Glutamatergic neuron (in vitro differentiated cells): Measurements from ENCODE around the gene YBEY. TPM values are rescaled to one million over a fixed set of nuclear protein-coding genes. Genes with fewer than 3 reads are reported as not detected.

Source experiments
- DNase-seq: peaks from one replicate; pipeline ENCODE4 v3.0.0; 2022
- H3K27ac Mint-ChIP-seq: one replicate; pipeline ENCODE4 v1.8.0; 2020; ENCODE audit warnings: mild to moderate bottlenecking, mixed read lengths, inconsistent platforms; ENCODE audit not compliant: unreplicated experiment
- H3K27me3 Mint-ChIP-seq: one replicate; pipeline ENCODE4 v1.8.0; 2020; ENCODE audit warnings: mild to moderate bottlenecking, moderate library complexity, mixed read lengths, inconsistent platforms; ENCODE audit not compliant: unreplicated experiment
- H3K36me3 Mint-ChIP-seq: one replicate; pipeline ENCODE4 v1.8.0; 2020; ENCODE audit warnings: mild to moderate bottlenecking, mixed read lengths, inconsistent platforms; ENCODE audit not compliant: unreplicated experiment
- H3K4me1 Mint-ChIP-seq: one replicate; pipeline ENCODE4 v1.8.0; 2020; ENCODE audit warnings: mild to moderate bottlenecking, low read depth, mixed read lengths, inconsistent platforms; ENCODE audit not compliant: unreplicated experiment
- H3K4me3 Mint-ChIP-seq: one replicate; pipeline ENCODE4 v1.8.0; 2020; ENCODE audit warnings: mild to moderate bottlenecking, mixed read lengths, inconsistent platforms; ENCODE audit not compliant: unreplicated experiment
- H3K9me3 Mint-ChIP-seq: one replicate; pipeline ENCODE4 v1.8.0; 2020; ENCODE audit warnings: mild to moderate bottlenecking, moderate library complexity, mixed read lengths, inconsistent platforms; ENCODE audit not compliant: unreplicated experiment
- CTCF ChIP-seq: fragments of 200-600 bp; sonication (generic); IDR thresholded peaks from one replicate; pipeline ENCODE4 v1.5.0; 2021; ENCODE audit not compliant: partially characterized antibody, unreplicated experiment
- total RNA-seq: library from RNA; stranded (reverse); fragmentation: NEBNext Ultra II Directional; extraction: Animal tissue kit (Norgen Biotek cat#: 25700); gene quantifications from one replicate; pipeline ENCODE4 v1.2.1, GENCODE V29; 2021; ENCODE audit not compliant: unreplicated experiment

The YBEY gene
- total RNA-seq, 1 donor from 2014 or later: 19.6 TPM

DNA sequence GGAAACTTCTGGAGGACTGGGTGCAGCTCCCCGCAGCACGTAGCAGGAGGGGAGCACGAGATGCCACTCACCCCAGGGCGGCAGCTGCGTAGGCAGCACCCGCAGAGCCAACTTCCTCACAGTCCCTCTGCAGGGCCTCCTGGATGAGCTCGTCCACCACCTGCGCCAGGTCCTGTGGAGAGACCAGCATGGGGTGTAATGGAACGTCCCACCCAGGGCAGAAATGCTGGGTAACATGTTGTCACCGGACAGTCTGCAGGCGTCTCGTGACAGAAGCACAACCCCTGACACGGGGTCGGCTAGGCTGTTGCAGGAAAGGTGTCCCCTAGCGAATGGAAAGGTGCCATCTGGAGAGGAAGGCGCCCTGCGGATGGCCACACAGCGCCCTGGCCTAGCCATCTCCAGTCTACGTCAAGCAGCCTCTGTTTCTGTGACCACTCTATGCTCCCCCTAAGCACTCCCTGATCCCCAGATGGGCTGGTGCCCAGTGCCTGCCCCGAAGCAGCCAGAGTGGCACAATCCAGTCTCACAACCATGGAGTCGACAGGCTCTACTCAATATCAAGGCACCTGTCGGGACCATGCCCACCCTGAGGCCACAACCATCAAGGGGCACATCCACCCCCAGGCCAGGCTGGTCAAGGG lies 22.0 kb upstream of the YBEY start:
- Mint-ChIP-seq H3K9me3 (no peaks in the 10 kb centered on the region), H3K4me1 (no peaks in the 10 kb centered on the region), H3K4me3 (no peak overlapping the region), H3K27me3 (peaks cover 7% of the 10 kb centered on the region), H3K36me3 (no peaks in the 10 kb centered on the region), H3K27ac (no peak overlapping the region)
- no peak for DNase-seq
- no peak for TF ChIP-seq CTCF

DNA sequence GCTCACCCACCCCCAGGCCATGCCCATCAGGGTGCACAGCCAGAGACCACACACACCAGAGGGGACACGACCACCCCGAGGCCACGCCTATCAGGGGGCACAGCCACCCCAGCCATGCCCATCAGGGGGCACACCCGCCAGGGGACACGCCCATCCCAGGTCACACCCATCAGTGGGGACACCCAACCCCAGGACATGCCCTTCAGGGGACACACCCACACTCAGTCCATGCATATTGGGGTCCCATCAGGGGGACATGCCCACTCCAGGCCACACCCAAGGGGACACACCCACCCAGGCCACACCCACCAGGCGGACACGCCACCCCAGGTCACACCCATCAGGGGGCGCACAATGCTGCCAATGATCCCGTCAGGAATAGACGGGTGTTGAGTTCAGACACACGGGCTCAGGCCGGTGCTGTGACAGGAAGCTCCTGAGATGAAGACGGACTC lies 21.4 kb upstream of the YBEY start:
- no peaks in the 10 kb centered on the region for H3K36me3 Mint-ChIP-seq
- no peak for TF ChIP-seq CTCF
- peaks cover 7% of the 10 kb centered on the region for H3K27me3 Mint-ChIP-seq
- DNase-seq: no peak
- no peaks in the 10 kb centered on the region for H3K9me3 Mint-ChIP-seq
- H3K27ac Mint-ChIP-seq: no peak overlapping the region
- H3K4me3 Mint-ChIP-seq: no peak overlapping the region
- no peaks in the 10 kb centered on the region for H3K4me1 Mint-ChIP-seq

GRCh38 chr21:46265736-46266525 lies 20.2 kb upstream of the YBEY start:
- DNase-seq: no peak
- H3K36me3 Mint-ChIP-seq: no peaks in the 10 kb centered on the region
- H3K9me3 Mint-ChIP-seq: no peaks in the 10 kb centered on the region
- TF ChIP-seq CTCF: no peak
- H3K27me3 Mint-ChIP-seq: peaks cover 5% of the 10 kb centered on the region
- no peak overlapping the region for H3K4me3 Mint-ChIP-seq
- no peaks in the 10 kb centered on the region for H3K4me1 Mint-ChIP-seq
- peak overlapping the region; percentile 17 for H3K27ac Mint-ChIP-seq

DNA sequence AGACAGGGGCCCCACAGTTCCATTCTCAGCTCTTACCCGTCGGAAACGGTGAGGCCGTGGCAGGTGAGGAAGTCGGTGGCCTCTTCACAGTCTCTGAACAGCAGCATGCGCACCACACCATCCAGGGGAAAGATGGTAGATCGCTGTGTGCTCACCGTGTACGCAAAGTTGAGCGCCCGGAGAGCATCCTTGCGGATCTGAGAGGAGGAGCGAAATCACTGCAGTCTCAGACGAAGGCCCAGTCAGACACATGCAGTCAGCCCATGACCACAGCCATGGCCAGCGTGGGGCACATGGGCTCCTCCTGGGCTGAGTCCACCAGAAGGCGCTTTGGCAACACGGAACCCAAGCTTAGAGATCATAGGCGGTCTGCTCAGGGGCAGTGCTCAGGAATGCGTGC lies 19.2 kb upstream of the YBEY start:
- Mint-ChIP-seq H3K27ac (no peak overlapping the region), H3K4me1 (no peaks in the 10 kb centered on the region), H3K4me3 (no peak overlapping the region), H3K27me3 (peaks cover 5% of the 10 kb centered on the region), H3K36me3 (no peaks in the 10 kb centered on the region), H3K9me3 (no peaks in the 10 kb centered on the region)
- TF ChIP-seq CTCF: no peak
- no peak for DNase-seq

GRCh38 chr21:46268371-46268770 lies 17.8 kb upstream of the YBEY start:
- Mint-ChIP-seq H3K36me3 (no peaks in the 10 kb centered on the region), H3K27ac (no peak overlapping the region), H3K4me1 (no peaks in the 10 kb centered on the region), H3K9me3 (no peaks in the 10 kb centered on the region), H3K27me3 (peaks cover 7% of the 10 kb centered on the region), H3K4me3 (no peak overlapping the region)
- no peak for DNase-seq
- no peak for TF ChIP-seq CTCF
